Ishikawa (cell line): ENCODE data around the gene CFAP300.
A peak's percentile ranks its signal among the peaks of the same experiment; 100 is the strongest.

Source experiments
- CEBPB ChIP-seq: IDR thresholded peaks from 2 replicates; pipeline ENCODE4 v1.6.1; 2012
- CREB1 ChIP-seq: IDR thresholded peaks from 2 replicates; pipeline ENCODE4 v1.6.1; 2012; ENCODE audit warnings: low read depth
- EGR1 ChIP-seq: IDR thresholded peaks from 2 replicates; pipeline ENCODE4 v1.6.1; 2012
- EP300 ChIP-seq: IDR thresholded peaks from 2 replicates; pipeline ENCODE4 v1.6.1; 2012; ENCODE audit warnings: borderline replicate concordance
- FOXM1 ChIP-seq: IDR thresholded peaks from 2 replicates; pipeline ENCODE4 v1.6.1; 2012; ENCODE audit warnings: low read depth, borderline replicate concordance
- NFIC ChIP-seq: IDR thresholded peaks from 2 replicates; pipeline ENCODE4 v1.6.1; 2012
- RAD21 ChIP-seq: IDR thresholded peaks from 2 replicates; pipeline ENCODE4 v1.6.1; 2012; ENCODE audit warnings: low read depth
- TAF1 ChIP-seq: IDR thresholded peaks from 2 replicates; pipeline ENCODE4 v1.6.1; 2012; ENCODE audit warnings: low read depth, mild to moderate bottlenecking
- TCF12 ChIP-seq: IDR thresholded peaks from 2 replicates; pipeline ENCODE4 v1.6.1; 2012; ENCODE audit warnings: low read depth
- TEAD4 ChIP-seq: IDR thresholded peaks from 2 replicates; pipeline ENCODE4 v1.6.1; 2012
- YY1 ChIP-seq: IDR thresholded peaks from 2 replicates; pipeline ENCODE4 v1.6.1; 2012; ENCODE audit warnings: low read depth
- ZBTB7A ChIP-seq: IDR thresholded peaks from 2 replicates; pipeline ENCODE4 v1.6.1; 2012; ENCODE audit warnings: low read depth
- TF ChIP-seq, protein P1 (sequence below): IDR thresholded peaks from 2 replicates; pipeline ENCODE4 v1.6.1; 2012; ENCODE audit warnings: low read depth, mild to moderate bottlenecking
- TF ChIP-seq, protein P2 (sequence below): IDR thresholded peaks from 2 replicates; pipeline ENCODE4 v1.6.1; 2012
- TF ChIP-seq, protein P3 (sequence below): IDR thresholded peaks from 2 replicates; pipeline ENCODE4 v1.6.1; 2012

The CFAP300 gene

DNA sequence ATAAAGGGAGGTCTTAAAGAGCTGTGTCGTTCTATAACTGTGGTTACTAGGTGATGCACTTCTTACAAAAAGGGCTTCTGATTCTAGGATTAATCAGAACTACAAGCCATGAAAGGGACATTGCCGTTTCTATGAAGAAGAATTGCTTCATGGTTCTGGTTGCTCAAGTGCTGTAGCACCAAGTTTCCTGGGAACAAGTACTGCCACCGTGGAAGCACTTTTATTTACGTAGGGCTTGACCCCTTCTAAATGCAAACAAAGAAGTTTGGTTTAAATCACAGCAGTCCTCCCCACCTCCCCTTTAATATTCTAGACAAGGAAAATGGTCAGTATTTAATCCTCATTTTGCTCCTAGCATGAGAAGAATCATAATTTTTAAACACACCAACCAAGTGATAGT is 72.8 kb downstream of the CFAP300 start:
- no peak for TF ChIP-seq NFIC
- TF ChIP-seq TEAD4: no peak
- TF ChIP-seq, protein P1, sequence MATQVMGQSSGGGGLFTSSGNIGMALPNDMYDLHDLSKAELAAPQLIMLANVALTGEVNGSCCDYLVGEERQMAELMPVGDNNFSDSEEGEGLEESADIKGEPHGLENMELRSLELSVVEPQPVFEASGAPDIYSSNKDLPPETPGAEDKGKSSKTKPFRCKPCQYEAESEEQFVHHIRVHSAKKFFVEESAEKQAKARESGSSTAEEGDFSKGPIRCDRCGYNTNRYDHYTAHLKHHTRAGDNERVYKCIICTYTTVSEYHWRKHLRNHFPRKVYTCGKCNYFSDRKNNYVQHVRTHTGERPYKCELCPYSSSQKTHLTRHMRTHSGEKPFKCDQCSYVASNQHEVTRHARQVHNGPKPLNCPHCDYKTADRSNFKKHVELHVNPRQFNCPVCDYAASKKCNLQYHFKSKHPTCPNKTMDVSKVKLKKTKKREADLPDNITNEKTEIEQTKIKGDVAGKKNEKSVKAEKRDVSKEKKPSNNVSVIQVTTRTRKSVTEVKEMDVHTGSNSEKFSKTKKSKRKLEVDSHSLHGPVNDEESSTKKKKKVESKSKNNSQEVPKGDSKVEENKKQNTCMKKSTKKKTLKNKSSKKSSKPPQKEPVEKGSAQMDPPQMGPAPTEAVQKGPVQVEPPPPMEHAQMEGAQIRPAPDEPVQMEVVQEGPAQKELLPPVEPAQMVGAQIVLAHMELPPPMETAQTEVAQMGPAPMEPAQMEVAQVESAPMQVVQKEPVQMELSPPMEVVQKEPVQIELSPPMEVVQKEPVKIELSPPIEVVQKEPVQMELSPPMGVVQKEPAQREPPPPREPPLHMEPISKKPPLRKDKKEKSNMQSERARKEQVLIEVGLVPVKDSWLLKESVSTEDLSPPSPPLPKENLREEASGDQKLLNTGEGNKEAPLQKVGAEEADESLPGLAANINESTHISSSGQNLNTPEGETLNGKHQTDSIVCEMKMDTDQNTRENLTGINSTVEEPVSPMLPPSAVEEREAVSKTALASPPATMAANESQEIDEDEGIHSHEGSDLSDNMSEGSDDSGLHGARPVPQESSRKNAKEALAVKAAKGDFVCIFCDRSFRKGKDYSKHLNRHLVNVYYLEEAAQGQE: no peak
- no peak for TF ChIP-seq CREB1
- TF ChIP-seq, protein P2, sequence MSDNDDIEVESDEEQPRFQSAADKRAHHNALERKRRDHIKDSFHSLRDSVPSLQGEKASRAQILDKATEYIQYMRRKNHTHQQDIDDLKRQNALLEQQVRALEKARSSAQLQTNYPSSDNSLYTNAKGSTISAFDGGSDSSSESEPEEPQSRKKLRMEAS: no peak
- no peak for TF ChIP-seq ZBTB7A
- no peak for TF ChIP-seq TCF12
- no peak for TF ChIP-seq EP300
- TF ChIP-seq EGR1: no peak
- no peak for TF ChIP-seq YY1
- no peak for TF ChIP-seq RAD21
- TF ChIP-seq FOXM1: no peak

DNA sequence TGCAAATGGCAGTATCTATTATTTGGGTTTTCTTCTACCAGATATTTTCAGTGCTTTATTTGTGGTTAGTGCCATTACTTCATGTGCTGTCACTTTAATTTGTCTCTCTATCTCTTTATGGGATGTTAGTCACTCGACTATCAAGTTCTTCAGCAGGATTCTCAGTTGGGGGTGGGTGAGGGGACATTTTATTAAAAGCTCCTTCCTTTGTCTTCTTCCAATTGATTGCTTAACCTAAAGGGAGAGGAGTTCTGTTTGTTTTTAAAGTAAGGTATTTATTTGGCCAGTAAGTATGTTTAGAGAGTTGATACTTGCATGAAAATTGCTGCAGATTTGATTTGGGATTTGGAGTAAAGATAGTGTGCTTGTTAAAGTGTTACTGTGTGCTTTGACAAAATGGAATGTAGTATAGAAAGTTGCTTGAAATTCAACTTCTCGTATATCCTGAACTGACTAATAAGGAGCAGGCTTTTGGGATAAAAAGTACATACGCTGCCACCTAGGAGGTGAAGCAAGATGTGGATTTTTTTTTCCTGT is 73.3 kb downstream of the CFAP300 start:
- TF ChIP-seq RAD21 (0 out of 2 replicates have a peak, but pooled peaks have one; percentile 7), YY1 (no peak)

DNA sequence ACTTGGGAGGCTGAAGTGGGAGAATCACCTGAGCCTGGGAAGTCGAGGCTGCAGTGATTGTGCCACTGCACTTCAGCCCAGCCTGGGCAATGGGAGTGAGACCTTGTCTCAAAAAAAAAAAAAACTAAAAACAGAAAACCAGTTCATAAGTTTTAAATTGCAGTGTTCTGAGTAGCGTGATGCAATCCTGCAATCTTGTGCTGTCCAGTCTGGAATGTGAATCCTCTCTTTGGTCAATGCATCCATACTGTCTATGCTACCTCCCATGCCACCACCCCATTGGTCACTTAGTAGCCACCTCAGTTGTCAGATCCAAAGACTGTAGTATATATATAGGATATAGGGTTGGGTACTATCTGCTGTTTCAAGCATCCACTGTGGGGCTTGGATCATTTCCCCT is 74.1 kb downstream of the CFAP300 start:
- TF ChIP-seq EP300 (no peak), YY1 (no peak), CEBPB (0 out of 2 replicates have a peak, but pooled peaks have one; percentile 13), CREB1 (no peak), TAF1 (no peak), EGR1 (no peak), TEAD4 (no peak)
- TF ChIP-seq, protein P3, sequence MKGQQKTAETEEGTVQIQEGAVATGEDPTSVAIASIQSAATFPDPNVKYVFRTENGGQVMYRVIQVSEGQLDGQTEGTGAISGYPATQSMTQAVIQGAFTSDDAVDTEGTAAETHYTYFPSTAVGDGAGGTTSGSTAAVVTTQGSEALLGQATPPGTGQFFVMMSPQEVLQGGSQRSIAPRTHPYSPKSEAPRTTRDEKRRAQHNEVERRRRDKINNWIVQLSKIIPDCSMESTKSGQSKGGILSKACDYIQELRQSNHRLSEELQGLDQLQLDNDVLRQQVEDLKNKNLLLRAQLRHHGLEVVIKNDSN: no peak
- TF ChIP-seq, protein P1: no peak
